Subcutaneous abdominal adipose tissue (tissue), 5 donors: Measurements from ENCODE around the gene GRM8.

Experiments used
- H3K27ac ChIP-seq: one replicate; pipeline ENCODE4 v1.7.0; 2013; ENCODE audit warnings: low read depth, mild to moderate bottlenecking, inconsistent platforms, low read length, moderate library complexity
- H3K27me3 ChIP-seq, 5 donors: one replicate each; pipeline ENCODE4 v1.7.0; 2013; ENCODE audit warnings: low read length in 5 of 5, inconsistent platforms in 1 of 5; ENCODE audit not compliant: control insufficient read depth in 5 of 5, insufficient read depth in 4 of 5
- H3K36me3 ChIP-seq, 5 donors: one replicate each; pipeline ENCODE4 v1.7.0; 2013; ENCODE audit warnings: low read length in 5 of 5; ENCODE audit not compliant: control insufficient read depth in 5 of 5, insufficient read depth in 5 of 5
- H3K4me1 ChIP-seq, 5 donors: one replicate each; pipeline ENCODE4 v1.7.0; 2013; ENCODE audit warnings: low read length in 5 of 5, mild to moderate bottlenecking in 3 of 5, moderate library complexity in 1 of 5; ENCODE audit not compliant: control insufficient read depth in 5 of 5, insufficient read depth in 5 of 5
- H3K4me3 ChIP-seq, 5 donors: one replicate each; pipeline ENCODE4 v1.7.0; 2013; ENCODE audit warnings: low read length in 5 of 5, low read depth in 1 of 5
- H3K9ac ChIP-seq, 5 donors: one replicate each; pipeline ENCODE4 v1.7.0; 2013; ENCODE audit warnings: low read length in 5 of 5, mild to moderate bottlenecking in 4 of 5, moderate library complexity in 3 of 5
- H3K9me3 ChIP-seq, 5 donors: one replicate each; pipeline ENCODE4 v1.7.0; 2013; ENCODE audit warnings: low read length in 5 of 5; ENCODE audit not compliant: control insufficient read depth in 5 of 5
- donor health status: healthy.
- donor health status: healthy.
- donor health status: healthy.
- donor health status: healthy.
- donor health status: healthy.

GRM8 gene

GRCh38 chr7:126541406-126541805 is 711.3 kb downstream of the GRM8 start:
- Histone ChIP-seq H3K36me3 (no peaks in the 10 kb centered on the region), H3K9me3 (no peaks in the 10 kb centered on the region), H3K4me3 (no peak overlapping the region), H3K9ac (no peak overlapping the region), H3K4me1 (no peaks in the 10 kb centered on the region), H3K27me3 (no peaks in the 10 kb centered on the region), H3K27ac (no peak overlapping the region)

DNA sequence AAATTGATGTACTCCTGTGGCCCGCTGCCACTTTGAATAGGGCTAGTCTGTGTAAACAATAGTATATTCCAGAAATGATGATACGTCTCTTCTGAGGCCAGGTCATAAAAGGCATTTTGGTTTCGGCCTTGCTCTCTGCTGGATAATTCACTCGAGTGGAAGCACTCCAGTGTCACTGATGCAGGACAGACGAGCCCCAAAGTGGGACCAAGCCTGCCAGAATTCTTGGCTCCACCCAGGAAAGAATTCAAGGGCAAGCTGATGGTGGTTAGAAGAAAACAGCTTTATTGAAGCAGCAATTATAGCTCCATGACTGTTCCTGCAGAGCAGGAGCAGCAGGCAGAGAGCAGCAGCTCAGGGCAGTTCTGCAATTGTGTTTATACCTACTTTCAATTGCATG is 717.6 kb downstream of the GRM8 start:
- Histone ChIP-seq H3K27ac (no peak overlapping the region), H3K36me3 (no peaks in the 10 kb centered on the region), H3K4me3 (no peak overlapping the region), H3K9me3 (no peaks in the 10 kb centered on the region), H3K27me3 (no peaks in the 10 kb centered on the region), H3K4me1 (no peaks in the 10 kb centered on the region), H3K9ac (no peak overlapping the region)

DNA sequence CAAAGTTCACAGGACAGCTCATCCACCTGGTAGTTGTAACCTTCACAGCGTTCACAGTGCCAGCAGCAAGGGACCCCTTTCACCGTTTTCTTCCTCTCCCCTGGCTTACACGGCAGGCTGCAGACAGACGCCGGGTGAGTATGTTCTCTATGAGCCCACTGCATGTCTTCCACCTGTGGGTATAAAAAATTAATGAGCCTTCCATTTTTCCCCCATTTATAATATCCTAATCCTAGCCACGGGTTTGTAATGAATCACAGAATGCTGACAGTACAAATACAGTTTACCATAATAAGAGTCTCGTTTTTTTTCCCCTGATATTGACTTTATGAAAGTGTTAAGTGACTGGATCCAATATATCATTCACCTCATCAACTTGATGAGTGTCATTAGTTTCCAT is 719.0 kb downstream of the GRM8 start:
- H3K9me3 ChIP-seq = no peaks in the 10 kb centered on the region
- H3K27ac ChIP-seq = no peak overlapping the region
- H3K4me1 ChIP-seq = no peaks in the 10 kb centered on the region
- H3K36me3 ChIP-seq = no peaks in the 10 kb centered on the region
- H3K4me3 ChIP-seq = no peak overlapping the region
- no peaks in the 10 kb centered on the region for H3K27me3 ChIP-seq
- H3K9ac ChIP-seq = no peak overlapping the region

- Histone ChIP-seq H3K9me3 (no peaks in the 10 kb centered on the region), H3K27ac (no peak overlapping the region), H3K4me1 (no peaks in the 10 kb centered on the region), H3K36me3 (no peaks in the 10 kb centered on the region), H3K9ac (no peak overlapping the region), H3K27me3 (no peaks in the 10 kb centered on the region), H3K4me3 (no peak overlapping the region)
These were observed 722.9 kb downstream of the GRM8 start for GRCh38 chr7:126529833-126530232.

GRCh38 chr7:126529254-126529653 is 723.5 kb downstream of the GRM8 start:
- no peaks in the 10 kb centered on the region for H3K36me3 ChIP-seq
- no peak overlapping the region for H3K4me3 ChIP-seq
- no peak overlapping the region for H3K27ac ChIP-seq
- H3K4me1 ChIP-seq = no peaks in the 10 kb centered on the region
- no peaks in the 10 kb centered on the region for H3K27me3 ChIP-seq
- no peak overlapping the region for H3K9ac ChIP-seq
- H3K9me3 ChIP-seq = no peaks in the 10 kb centered on the region

DNA sequence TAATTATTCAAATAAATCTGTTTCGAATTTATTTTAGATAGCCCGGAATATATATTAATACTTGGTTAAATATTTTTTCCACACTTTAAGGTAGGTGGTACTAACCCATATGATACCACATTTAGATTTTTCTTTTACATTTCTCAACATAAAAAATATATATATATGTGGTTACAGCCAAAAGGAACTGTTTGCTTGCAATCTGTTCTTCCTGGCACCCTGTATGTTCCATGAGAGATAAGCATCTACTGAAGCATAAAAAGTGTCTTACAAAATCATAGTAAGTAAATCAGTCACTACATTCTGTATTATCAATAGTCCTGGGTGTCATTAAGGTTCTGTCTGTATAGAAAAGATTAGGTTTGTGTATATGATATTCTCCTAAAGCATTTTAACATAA is 726.8 kb downstream of the GRM8 start:
- H3K27ac ChIP-seq = no peak overlapping the region
- H3K4me1 ChIP-seq = no peaks in the 10 kb centered on the region
- no peaks in the 10 kb centered on the region for H3K27me3 ChIP-seq
- H3K4me3 ChIP-seq = no peak overlapping the region
- no peak overlapping the region for H3K9ac ChIP-seq
- H3K9me3 ChIP-seq = no peaks in the 10 kb centered on the region
- no peaks in the 10 kb centered on the region for H3K36me3 ChIP-seq

- no peaks in the 10 kb centered on the region for H3K4me1 ChIP-seq
- H3K27me3 ChIP-seq = no peaks in the 10 kb centered on the region
- no peak overlapping the region for H3K9ac ChIP-seq
- H3K9me3 ChIP-seq = no peaks in the 10 kb centered on the region
- no peak overlapping the region for H3K27ac ChIP-seq
- H3K36me3 ChIP-seq = no peaks in the 10 kb centered on the region
- no peak overlapping the region for H3K4me3 ChIP-seq
These were observed 727.8 kb downstream of the GRM8 start for GRCh38 chr7:126524967-126525366.

DNA sequence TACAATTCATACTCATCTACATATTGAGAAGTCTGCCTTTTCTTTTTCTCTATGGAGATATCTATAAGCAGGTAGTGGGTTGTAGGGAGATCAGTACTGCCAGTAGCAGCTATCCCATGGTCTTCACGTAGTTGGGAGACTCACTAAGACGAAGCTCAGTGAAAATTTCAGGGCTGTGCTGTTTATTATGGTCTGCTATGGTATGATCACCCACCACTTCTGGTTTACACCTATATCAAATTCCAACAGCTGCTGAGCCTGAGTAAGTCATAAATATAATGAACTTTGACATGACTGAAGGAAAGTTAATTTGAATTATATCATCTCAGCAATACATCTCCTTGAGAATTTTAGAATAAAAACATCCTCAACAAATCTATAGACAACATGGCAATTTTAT is 741.7 kb downstream of the GRM8 start:
- H3K4me3 ChIP-seq = no peak overlapping the region

DNA sequence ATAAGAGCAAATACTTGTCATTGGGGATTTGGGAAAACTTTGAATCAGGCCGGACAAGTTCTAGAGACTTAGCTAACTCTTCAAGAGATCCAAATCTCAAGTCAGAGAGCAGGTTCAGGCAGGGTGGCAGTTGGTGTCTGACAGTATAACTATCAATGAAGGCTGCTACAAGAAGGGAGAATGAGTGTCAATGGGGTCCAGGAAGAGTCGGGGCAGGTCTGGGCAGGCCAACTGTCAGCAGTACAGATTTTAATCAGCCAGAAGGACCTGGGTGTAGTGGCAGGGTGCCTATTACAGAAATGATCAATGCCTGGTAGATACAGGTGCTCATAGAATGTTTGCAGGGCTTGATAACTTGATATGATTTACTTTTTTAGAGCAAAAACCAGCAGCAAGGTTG is 751.1 kb downstream of the GRM8 start:
- Histone ChIP-seq H3K9ac (no peak overlapping the region), H3K4me1 (no peaks in the 10 kb centered on the region), H3K27me3 (no peaks in the 10 kb centered on the region), H3K9me3 (peaks cover 0 to 7% (median 0%) of the 10 kb centered on the region in 5 donors), H3K27ac (no peak overlapping the region), H3K36me3 (no peaks in the 10 kb centered on the region), H3K4me3 (no peak overlapping the region)

More for the DNA sequence above, 741.7 kb downstream of the GRM8 start:
- no peaks in the 10 kb centered on the region for H3K36me3 ChIP-seq
- H3K9ac ChIP-seq = no peak overlapping the region
- H3K27ac ChIP-seq = no peak overlapping the region
- H3K27me3 ChIP-seq = no peaks in the 10 kb centered on the region
- no peaks in the 10 kb centered on the region for H3K4me1 ChIP-seq
- peaks cover 0 to 4% (median 0%) of the 10 kb centered on the region in 5 donors for H3K9me3 ChIP-seq

DNA sequence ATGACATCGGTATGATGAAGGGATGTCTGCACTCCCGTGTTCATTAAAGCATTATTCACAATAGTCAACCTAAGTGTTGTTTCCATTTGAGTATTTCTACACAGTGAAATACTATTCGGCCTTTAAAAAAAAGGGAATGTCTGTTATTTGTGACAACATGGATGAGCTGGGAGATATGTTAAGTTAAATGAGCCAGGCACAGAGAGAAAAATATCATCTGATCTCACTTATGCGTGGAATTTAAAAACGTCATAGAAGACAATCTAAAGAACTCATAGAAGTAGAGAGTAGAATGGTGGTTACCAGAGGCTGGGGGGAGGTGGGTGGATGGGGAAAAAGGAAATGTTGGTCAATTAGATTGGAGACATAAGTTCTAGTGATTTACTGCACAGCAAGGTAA is 753.3 kb downstream of the GRM8 start:
- no peaks in the 10 kb centered on the region for H3K9me3 ChIP-seq
- peaks cover 0 to 8% (median 0%) of the 10 kb centered on the region in 5 donors for H3K4me1 ChIP-seq
- H3K27ac ChIP-seq = no peak overlapping the region
- no peak overlapping the region for H3K4me3 ChIP-seq
- no peak overlapping the region for H3K9ac ChIP-seq
- H3K36me3 ChIP-seq = no peaks in the 10 kb centered on the region
- no peaks in the 10 kb centered on the region for H3K27me3 ChIP-seq

GRCh38 chr7:126495733-126496132 is 757.0 kb downstream of the GRM8 start:
- Histone ChIP-seq H3K9me3 (no peaks in the 10 kb centered on the region), H3K36me3 (no peaks in the 10 kb centered on the region), H3K4me1 (peaks cover 0 to 10% (median 0%) of the 10 kb centered on the region in 5 donors), H3K4me3 (no peak overlapping the region), H3K9ac (no peak overlapping the region), H3K27ac (no peak overlapping the region), H3K27me3 (no peaks in the 10 kb centered on the region)
